GM19395 (cell line): ENCODE data around the gene EXOG.

ENCODE experiments used
- ATAC-seq: cut with Tn5 transposase; IDR thresholded peaks from one replicate; pipeline ENCODE4 v1.9.1; 2021; ENCODE audit warnings: mild to moderate bottlenecking, moderate library complexity; ENCODE audit not compliant: unreplicated experiment

Gene EXOG

GRCh38 chr3:38507120-38507519 is 11.0 kb downstream of the EXOG start:
- peak; percentile 100 for ATAC-seq

DNA sequence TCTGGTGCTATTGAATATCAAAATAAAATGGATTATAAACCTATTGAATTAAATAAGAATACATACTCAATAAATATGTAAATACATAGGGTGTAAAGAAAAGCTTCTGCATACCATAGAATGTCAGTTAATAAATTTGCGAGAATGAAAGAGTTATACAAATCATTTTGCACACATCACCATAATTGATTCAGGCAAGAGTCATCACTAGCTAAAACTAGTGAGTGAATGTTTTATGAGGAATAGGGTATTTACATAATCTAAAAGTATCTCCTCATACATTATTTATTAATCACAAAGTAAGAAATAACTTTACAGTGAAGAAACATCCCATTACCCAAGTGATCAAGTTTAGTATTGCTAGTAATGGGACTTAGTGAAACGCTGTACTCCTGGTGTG is 13.6 kb downstream of the EXOG start:
- no peak for ATAC-seq

- ATAC-seq, result no peak
These were observed 14.5 kb downstream of the EXOG start for GRCh38 chr3:38510631-38511030.

DNA sequence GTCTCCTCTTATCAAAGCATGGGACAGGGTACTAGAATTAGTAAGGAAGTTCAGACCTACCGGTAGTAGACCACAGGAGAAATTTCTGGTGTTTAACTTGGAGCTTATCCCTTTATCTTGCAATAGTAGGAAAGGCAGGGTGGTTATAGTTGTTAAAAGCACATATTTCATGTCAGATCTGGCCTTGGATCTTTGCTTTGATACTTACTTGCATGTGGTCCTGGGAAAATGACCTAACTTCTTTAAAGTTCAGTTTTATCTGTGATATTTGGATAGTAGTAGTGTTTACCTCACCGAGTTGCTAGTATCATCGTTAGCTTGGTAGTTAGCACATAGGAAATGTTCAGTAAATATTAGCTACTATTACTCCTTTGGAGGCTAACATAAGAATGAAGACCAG is 15.4 kb downstream of the EXOG start:
- ATAC-seq, result no peak

- ATAC-seq, result no peak
These were observed 19.2 kb downstream of the EXOG start for GRCh38 chr3:38515367-38515766.

- no peak for ATAC-seq
These were observed 20.5 kb downstream of the EXOG start for GRCh38 chr3:38516669-38517068.

GRCh38 chr3:38519000-38519399 is 22.9 kb downstream of the EXOG start:
- ATAC-seq, result no peak

DNA sequence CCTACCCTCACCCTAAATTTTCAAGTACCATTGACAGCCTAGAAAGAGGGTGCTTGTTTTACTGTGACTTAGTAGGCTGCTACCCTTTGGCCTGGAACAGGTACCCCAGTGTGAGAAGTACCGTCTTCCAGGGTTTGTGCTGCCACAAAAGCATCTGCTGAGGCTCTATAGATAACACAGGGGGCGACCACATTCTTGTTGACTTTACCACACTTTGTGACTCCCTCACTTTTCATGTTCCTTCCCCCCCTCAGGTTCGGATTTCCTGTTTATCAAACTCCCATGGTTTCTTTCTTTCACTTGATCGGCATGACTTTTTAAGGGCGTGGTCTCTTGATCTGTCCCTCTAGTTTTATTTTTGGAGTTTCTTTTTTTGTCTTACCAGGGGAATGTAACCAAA is 23.5 kb downstream of the EXOG start:
- no peak for ATAC-seq

GRCh38 chr3:38521391-38521987 is 25.3 kb downstream of the EXOG start:
- peak; percentile 58 for ATAC-seq

- ATAC-seq, result no peak
These were observed 25.9 kb downstream of the EXOG start for GRCh38 chr3:38522002-38522401.

GRCh38 chr3:38524141-38524739 is 28.1 kb downstream of the EXOG start:
- no peak for ATAC-seq

DNA sequence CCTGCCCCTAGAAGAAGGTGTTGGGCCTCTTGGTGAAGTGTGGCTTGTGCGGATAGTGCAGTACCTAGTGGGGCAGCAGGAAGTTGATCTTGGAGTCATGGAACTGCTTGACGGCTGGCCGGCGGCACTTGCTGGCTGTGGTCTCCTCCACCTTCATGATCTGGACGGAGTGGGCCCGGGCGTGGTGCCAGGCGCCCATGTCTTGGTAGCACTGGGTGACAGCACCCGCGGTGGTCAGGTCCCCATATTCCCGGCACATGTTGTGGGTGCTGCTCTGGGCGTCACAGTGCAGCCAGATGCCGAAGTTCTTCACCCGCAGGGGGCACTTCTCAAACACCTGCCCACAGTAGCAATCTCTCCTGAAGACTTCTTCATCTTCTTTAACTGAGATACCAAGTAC is 30.7 kb downstream of the EXOG start:
- no peak for ATAC-seq

- ATAC-seq, result no peak
These were observed 32.3 kb downstream of the EXOG start for GRCh38 chr3:38528457-38528856.

DNA sequence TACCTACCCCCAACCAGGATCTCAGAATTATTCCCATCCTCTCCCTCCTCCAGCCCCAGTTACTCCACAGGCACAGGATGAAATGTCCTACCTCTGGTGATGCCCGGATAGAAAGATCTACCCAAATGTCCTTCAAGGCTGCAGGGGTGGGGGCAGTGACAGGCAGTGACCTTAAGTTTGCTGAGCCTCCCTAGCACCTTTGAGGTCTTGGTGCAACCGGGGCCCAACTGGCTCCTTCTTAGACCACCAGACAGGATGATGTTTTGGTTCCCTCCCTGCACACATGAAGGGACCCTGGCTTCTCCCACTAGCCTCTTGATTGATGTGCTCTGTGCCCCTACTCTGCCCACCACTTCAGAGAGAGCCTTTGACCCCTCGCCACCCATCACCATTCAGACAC is 36.4 kb downstream of the EXOG start:
- ATAC-seq, result no peak

DNA sequence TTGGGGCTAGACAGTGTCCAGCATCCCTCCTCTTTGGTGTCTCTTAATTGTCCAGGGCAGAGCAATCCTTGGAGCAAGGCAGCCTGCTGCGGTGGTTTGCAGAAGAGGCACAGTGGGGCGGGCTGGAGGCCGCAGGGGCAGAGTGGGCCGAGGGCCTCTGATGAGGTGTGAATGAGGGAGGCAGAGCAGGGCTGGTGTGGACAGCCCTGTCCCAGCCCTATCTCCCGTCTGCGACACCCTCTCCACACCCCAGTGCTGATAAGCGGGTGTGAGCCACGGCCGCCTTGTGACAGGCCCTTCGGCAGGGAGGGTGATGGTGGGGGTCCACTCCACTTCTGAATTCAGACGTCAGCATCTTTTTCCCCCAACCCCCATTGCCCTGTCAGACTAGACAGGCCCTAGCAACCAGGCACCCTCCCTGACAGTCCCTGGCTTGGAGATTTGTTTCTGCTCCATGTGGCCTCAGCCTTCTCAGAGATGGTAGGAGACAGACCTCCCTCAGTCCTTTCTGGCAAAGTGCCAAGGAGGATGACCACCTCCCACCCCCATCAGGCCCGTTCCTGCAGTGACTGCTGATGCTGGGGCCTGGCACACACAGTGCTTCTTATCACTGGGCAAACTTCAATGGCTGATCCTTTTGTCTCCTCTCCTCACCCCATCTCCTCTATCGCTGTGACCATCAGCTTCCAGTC is 37.3 kb downstream of the EXOG start:
- no peak for ATAC-seq

GRCh38 chr3:38534180-38534579 is 38.0 kb downstream of the EXOG start:
- no peak for ATAC-seq

DNA sequence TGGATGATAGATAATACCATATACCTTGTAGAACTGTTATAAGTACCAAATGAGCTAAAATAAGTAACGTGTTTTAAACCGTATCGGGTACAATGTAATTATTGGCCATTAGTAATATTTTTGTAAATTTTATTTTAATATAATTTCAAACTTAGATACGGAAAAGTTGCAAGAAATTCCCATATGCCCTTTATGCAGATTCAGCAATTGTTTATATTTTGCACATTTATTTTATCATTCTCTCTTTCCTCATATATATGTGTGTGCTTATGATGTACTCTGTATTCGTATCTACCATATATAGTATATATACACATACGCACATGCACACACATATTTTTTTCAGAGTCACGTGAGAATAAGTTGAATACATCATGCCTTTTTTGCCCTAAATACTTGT is 38.5 kb downstream of the EXOG start:
- ATAC-seq, result no peak

DNA sequence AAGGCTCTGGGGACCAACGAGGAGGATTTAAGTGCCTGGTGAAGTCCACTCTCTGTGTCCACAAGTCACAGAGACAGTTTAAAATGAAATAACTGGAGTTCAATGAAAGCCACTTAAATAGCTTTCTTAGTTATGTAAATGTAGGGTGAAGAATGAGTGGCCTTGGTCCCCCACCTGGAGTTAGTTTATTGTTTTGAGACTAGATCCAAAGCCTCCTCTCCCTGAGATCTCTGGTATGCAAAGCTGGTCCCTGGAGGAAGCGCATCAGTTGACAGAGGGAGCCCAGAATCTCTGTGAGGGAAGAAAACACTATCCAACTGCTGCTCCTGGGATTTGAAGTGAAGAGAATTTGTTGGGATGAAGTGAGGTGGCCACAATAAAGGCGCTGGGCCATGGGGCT is 40.5 kb downstream of the EXOG start:
- ATAC-seq, result no peak

DNA sequence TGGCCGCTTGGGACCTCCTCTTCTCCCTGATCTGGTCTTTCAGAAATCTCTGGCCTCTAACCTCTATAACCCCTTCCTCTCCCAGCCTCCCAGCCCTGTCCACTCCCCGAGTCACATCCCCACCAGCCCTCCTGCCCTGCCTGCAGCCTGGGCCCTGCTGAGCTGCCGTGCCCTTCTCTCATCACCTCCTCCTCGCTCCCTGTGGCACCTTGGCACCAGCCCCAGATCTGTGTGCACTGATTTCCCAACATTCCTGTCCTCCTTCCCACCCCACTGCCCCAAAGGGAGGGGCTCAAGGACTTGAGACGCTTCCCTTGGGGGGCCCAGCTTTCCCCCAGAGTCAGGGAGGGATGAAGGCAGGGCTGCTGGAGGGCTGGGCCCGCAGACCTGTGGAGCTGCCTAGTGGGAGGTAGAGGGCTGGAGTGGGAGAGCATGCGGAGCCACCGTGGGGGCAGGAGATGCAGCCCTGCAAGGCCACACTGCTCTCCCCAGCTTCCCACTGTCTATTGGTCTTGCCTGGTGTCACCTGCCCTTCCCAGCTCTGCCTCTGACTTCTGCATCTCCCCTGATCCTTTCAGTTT is 42.7 kb downstream of the EXOG start:
- ATAC-seq, result no peak

DNA sequence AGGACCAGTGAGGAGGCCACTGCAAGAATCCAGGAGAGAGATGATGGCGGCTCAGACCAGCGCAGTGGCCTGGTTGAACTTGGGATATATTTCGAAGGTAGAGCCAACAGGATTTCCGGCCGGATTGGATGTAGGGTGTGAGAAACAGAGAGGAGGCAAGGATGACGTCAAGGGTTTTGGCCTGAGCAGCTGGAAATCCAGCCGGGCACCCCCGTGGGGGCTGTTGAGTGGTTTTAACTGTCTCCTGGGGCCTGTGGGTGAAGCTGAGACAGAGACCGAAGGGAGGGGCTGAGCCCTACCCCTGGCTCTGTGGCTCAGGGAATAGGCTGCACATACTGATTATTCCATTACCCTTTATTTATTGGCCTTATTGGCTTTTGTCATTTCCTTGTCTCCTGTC is 45.7 kb downstream of the EXOG start:
- ATAC-seq, result no peak

DNA sequence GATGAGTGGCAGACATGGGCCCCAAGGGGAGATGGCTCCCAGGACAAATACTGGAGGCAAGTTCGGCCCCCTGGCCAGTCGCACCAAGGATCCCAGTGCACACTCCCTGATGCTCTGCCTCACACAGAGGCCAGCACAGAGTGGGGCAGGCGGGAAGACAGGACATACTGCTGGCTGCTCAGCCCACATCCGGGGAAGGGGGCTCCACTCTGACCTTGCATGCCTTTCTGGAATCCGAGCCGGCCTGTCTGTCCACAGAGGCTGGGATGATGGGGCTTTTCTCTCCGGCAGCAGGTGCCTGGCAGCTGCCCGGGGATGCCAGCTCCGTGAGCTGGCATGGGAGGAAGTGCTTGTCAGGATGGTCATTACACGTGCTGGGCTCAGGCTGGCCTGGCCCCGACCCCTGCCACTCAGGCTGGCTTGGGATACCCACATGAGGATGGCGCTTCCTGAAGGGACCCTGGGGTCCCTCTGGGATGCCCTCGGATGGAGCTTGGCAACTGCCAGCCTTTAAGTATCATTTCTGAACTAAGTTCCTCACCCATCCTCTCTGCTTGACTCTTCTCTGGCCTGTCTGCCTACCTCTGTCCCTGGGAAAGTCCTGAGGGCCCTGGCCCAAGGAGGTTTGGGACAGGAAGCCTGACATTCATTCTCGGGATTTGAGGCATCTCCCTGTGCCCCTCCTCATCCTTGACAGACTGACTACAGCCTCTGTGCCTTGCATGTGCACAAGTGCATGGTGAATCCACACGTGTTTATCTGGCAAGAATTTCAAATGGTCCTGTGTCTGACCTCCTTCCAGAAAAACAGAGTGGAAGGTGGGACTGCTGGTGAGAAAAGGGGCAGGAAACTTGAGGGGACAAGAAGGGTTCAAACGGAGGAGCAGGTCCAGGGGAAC is 46.5 kb downstream of the EXOG start:
- no peak for ATAC-seq
